ENCODE data around the gene RHBDD2. TPM values are rescaled to one million over a fixed set of nuclear protein-coding genes. Genes with fewer than 3 reads are reported as not detected.

RHBDD2 gene
- total RNA-seq, 1 donor from 2014 or later: 15.3 TPM

- no peak for DNase-seq
These were observed 41.8 kb downstream of the RHBDD2 start for GRCh38 chr7:75920431-75921161.

GRCh38 chr7:75921479-75921878, 42.6 kb downstream of the RHBDD2 start:
- peak; percentile 17 for DNase-seq

GRCh38 chr7:75922966-75923603, 44.3 kb downstream of the RHBDD2 start:
- no peak for DNase-seq

GRCh38 chr7:75924256-75924655, 45.4 kb downstream of the RHBDD2 start:
- no peak for DNase-seq

GRCh38 chr7:75924889-75925288, 46.1 kb downstream of the RHBDD2 start:
- DNase-seq: no peak

- no peak for DNase-seq
These were observed 47.0 kb downstream of the RHBDD2 start for GRCh38 chr7:75925717-75926435.

- no peak for DNase-seq
These were observed 49.7 kb downstream of the RHBDD2 start for GRCh38 chr7:75928568-75928914.

- DNase-seq: no peak
These were observed 52.8 kb downstream of the RHBDD2 start for GRCh38 chr7:75931680-75932079.

- peak; percentile 72 for DNase-seq
These were observed 59.3 kb downstream of the RHBDD2 start for GRCh38 chr7:75937958-75938786.

Other genes with a start within 250 kb of the RHBDD2 start
- 60.2 and 79.1 TPM in 2 replicates for gene HIP1, start 140.1 kb upstream of the RHBDD2 start, total RNA-seq
- not detected in 2 replicates for gene CCL26, start 106.8 kb upstream of the RHBDD2 start, total RNA-seq
- not detected in 2 replicates for gene CCL24, start 65.2 kb upstream of the RHBDD2 start, total RNA-seq
- gene POR, start 36.1 kb downstream of the RHBDD2 start, total RNA-seq: 87.0 and 102 TPM in 2 replicates
- gene TMEM120A, start 115.6 kb downstream of the RHBDD2 start, total RNA-seq: 43.4 and 47.8 TPM in 2 replicates
- 28.1 and 38.3 TPM in 2 replicates for gene STYXL1, start 169.0 kb downstream of the RHBDD2 start, total RNA-seq
- 34.0 and 52.2 TPM in 2 replicates for gene MDH2, start 169.1 kb downstream of the RHBDD2 start, total RNA-seq

All from dermis blood vessel endothelial cell (primary cell).